Keratinocyte (primary cell): ENCODE measurements around the gene PPIP5K2. TPM values are rescaled to one million over a fixed set of nuclear protein-coding genes. Genes with fewer than 3 reads are reported as not detected.

Source experiments
- DNase-seq: peaks from one replicate; pipeline ENCODE4 v3.0.0-alpha.2; 2011; ENCODE audit warnings: low read depth, missing footprints, low spot score
- FAIRE-seq: peaks from 2 replicates; lab custom pipeline; 2011; peaks lifted over from hg19 to GRCh38; lab: Jason Lieb, UNC
- H2AFZ ChIP-seq: 2 replicates; pipeline ENCODE4 v1.6.0; 2012; ENCODE audit warnings: low read length, control low read depth, inconsistent platforms; ENCODE audit not compliant: control insufficient read depth
- H3K27ac ChIP-seq: 2 replicates; pipeline ENCODE4 v1.5.1; 2011; ENCODE audit warnings: low read length; ENCODE audit not compliant: control insufficient read depth, insufficient read depth
- H3K27me3 ChIP-seq: 3 replicates; pipeline ENCODE4 v1.6.0; 2011; ENCODE audit warnings: low read length; ENCODE audit not compliant: control insufficient read depth, insufficient read depth; ENCODE audit errors: extremely low read depth
- H3K36me3 ChIP-seq, 2 experiments: 2 replicates in 1 of 2; 3 replicates in 1 of 2; pipeline ENCODE4 v1.5.1; 2011; ENCODE audit warnings: low read length in 2 of 2, mild to moderate bottlenecking in 1 of 2; ENCODE audit not compliant: control insufficient read depth in 2 of 2, insufficient read depth in 2 of 2; ENCODE audit errors: extremely low read depth in 1 of 2
- H3K4me1 ChIP-seq: 3 replicates; pipeline ENCODE4 v1.5.1; 2011; ENCODE audit warnings: low read length; ENCODE audit not compliant: control insufficient read depth, insufficient read depth; ENCODE audit errors: extremely low read depth
- H3K4me2 ChIP-seq: 3 replicates; pipeline ENCODE4 v1.6.0; 2011; ENCODE audit warnings: low read depth, low read length; ENCODE audit not compliant: control insufficient read depth, insufficient read depth; ENCODE audit errors: extremely low read depth
- H3K4me3 ChIP-seq, 3 experiments: fragments of 200-600 bp in 1 of 3; sonication (generic) in 1 of 3; 2 replicates in 2 of 3; 3 replicates in 1 of 3; pipeline ENCODE4 v1.5.1; 2011 to 2016; ENCODE audit warnings: low read length in 3 of 3, mild to moderate bottlenecking in 3 of 3, control low read depth in 2 of 3, inconsistent platforms in 1 of 3, low read depth in 1 of 3, mixed read lengths in 1 of 3, mixed run types in 1 of 3, moderate library complexity in 1 of 3; ENCODE audit not compliant: control insufficient read depth in 2 of 3, insufficient read depth in 2 of 3; ENCODE audit errors: extremely low read depth in 1 of 3
- H3K79me2 ChIP-seq: 2 replicates; pipeline ENCODE4 v1.6.0; 2012; ENCODE audit warnings: low read length; ENCODE audit not compliant: control insufficient read depth, insufficient read depth
- H3K9ac ChIP-seq: 3 replicates; pipeline ENCODE4 v1.6.0; 2011; ENCODE audit warnings: low read length; ENCODE audit not compliant: control insufficient read depth, insufficient read depth; ENCODE audit errors: extremely low read depth
- H3K9me1 ChIP-seq: 3 replicates; pipeline ENCODE4 v1.6.0; 2011; ENCODE audit warnings: low read length; ENCODE audit not compliant: control insufficient read depth, insufficient read depth; ENCODE audit errors: extremely low read depth
- H3K9me3 ChIP-seq: 2 replicates; pipeline ENCODE4 v1.5.1; 2012; ENCODE audit warnings: low read depth, low read length; ENCODE audit not compliant: control insufficient read depth
- H4K20me1 ChIP-seq: 3 replicates; pipeline ENCODE4 v1.6.0; 2011; ENCODE audit warnings: low read length; ENCODE audit not compliant: control insufficient read depth, insufficient read depth; ENCODE audit errors: extremely low read depth
- EZH2 ChIP-seq: IDR thresholded peaks from one replicate; pipeline ENCODE4 v1.6.1; 2012; ENCODE audit warnings: inconsistent platforms, mild to moderate bottlenecking, low read length, moderate library complexity
- dilution Hi-C: fragments of 300-500 bp; cut with MboI; formaldehyde crosslinking; loops from one replicate; pipeline ENCODE4 v1.7.0; 2020; ENCODE audit warnings: low sequenced_read_pairs; ENCODE audit not compliant: extremely low pct_ligation_motif_present
- polyA plus RNA-seq, 5 experiments: library from polyadenylated mRNA; depleted of rRNA in 3 of 5; stranded (reverse) in 3 of 5; stranded (forward) in 1 of 5; unstranded in 1 of 5; fragments of >200 nt; gene quantifications; 1 replicate in 1 of 5; 2 replicates in 3 of 5; 3 replicates in 1 of 5; pipeline versions ENCODE4 v1.2.1 to v1.2.3, GENCODE V29; 2011 to 2012; ENCODE audit warnings: missing spikeins in 2 of 5, low read depth in 1 of 5, low replicate concordance in 1 of 5
- TF ChIP-seq, protein P1 (sequence below), 3 experiments: IDR thresholded peaks in 1 of 3; conservative IDR thresholded peaks in 1 of 3; optimal IDR thresholded peaks in 1 of 3; 2 replicates in 2 of 3; 3 replicates in 1 of 3; pipeline versions ENCODE3 to v1.5.1; 2011; ENCODE audit warnings: low read length in 3 of 3, mild to moderate bottlenecking in 3 of 3, moderate library complexity in 2 of 3, control low read depth in 1 of 3, inconsistent platforms in 1 of 3; ENCODE audit not compliant: insufficient read depth in 2 of 3; ENCODE audit errors: extremely low read depth in 1 of 3

Gene PPIP5K2
- polyA plus RNA-seq, 1 donor (not counting 4 experiments of a cell fraction or from before 2014, with no cell fraction given): 27.8 TPM

DNA sequence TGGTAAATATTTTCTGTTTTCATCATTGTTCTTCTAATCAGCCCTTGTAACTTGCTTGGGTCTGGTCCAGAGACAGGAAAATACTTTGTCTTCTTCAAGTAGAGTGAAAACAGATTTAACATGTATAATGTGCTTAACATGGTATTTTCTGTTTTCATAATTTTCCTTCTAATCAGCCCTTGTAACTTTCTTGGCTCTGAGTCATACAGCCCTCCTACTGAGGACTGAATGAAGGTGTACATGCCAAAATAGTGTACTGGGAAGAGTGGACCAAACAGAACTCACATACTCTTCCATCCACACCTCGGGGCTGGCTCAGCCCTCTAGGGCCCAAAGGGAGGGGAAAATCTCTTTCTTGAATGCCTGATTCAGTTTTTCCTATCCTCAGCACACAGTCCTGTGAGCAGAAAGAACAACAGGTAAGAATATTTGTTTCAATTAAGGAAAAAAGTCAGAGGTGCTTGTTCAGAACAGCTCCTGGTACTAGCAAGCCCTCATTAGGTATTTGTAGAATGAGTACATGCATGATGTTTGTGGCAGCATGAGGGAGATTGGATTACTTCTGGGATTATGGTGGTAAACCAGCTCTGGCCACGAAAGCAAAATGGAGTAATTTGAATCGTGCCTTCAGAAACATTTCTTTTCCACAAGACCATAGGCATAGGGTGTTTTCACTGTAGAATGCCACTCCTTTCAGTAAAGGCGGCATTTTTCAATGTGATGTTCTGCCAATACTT is 114.3 kb downstream of the PPIP5K2 start:
- H2AFZ ChIP-seq: no peak overlapping the region
- dilution Hi-C loops: no loop called here
- H3K9ac ChIP-seq: no peak overlapping the region
- H4K20me1 ChIP-seq: no peaks in the 10 kb centered on the region
- H3K9me1 ChIP-seq: no peaks in the 10 kb centered on the region
- DNase-seq: no peak
- H3K9me3 ChIP-seq: no peaks in the 10 kb centered on the region
- no peaks in the 10 kb centered on the region for H3K79me2 ChIP-seq
- TF ChIP-seq EZH2: no peak
- TF ChIP-seq, protein P1, sequence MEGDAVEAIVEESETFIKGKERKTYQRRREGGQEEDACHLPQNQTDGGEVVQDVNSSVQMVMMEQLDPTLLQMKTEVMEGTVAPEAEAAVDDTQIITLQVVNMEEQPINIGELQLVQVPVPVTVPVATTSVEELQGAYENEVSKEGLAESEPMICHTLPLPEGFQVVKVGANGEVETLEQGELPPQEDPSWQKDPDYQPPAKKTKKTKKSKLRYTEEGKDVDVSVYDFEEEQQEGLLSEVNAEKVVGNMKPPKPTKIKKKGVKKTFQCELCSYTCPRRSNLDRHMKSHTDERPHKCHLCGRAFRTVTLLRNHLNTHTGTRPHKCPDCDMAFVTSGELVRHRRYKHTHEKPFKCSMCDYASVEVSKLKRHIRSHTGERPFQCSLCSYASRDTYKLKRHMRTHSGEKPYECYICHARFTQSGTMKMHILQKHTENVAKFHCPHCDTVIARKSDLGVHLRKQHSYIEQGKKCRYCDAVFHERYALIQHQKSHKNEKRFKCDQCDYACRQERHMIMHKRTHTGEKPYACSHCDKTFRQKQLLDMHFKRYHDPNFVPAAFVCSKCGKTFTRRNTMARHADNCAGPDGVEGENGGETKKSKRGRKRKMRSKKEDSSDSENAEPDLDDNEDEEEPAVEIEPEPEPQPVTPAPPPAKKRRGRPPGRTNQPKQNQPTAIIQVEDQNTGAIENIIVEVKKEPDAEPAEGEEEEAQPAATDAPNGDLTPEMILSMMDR (optimal IDR thresholded peaks at IDR 0.05 in 1 of 3, IDR thresholded peaks at IDR 0.05 in 1 of 3, conservative IDR thresholded peaks at IDR 0.05 in 1 of 3; ENCODE audit: extremely low read depth in 1 of 3, insufficient read depth in 2 of 3, low read length in 3 of 3): no peak
- no peak for FAIRE-seq
- no peak overlapping the region for H3K27ac ChIP-seq
- no peaks in the 10 kb centered on the region for H3K36me3 ChIP-seq
- H3K4me3 ChIP-seq: no peak overlapping the region
- no peak overlapping the region for H3K4me2 ChIP-seq
- no peaks in the 10 kb centered on the region for H3K4me1 ChIP-seq
- no peaks in the 10 kb centered on the region for H3K27me3 ChIP-seq

DNA sequence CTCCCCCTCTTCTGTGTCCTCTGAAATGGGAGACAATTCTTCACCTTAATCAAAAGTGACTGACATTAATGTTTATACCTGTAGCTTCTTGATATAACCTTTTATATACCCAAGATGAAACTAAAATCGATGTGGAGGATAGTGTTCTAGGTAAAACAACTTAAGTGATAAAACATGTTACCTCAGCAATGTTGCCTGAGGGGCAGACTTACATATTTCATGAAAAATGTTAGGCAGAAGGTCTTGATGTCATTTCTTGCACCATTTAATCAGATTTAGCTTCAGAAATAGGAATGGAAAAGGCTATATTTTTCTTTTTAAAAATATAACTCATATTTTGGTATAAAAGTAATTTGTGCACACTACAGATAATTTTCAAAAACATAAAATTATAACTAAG is 115.8 kb downstream of the PPIP5K2 start:
- Histone ChIP-seq H4K20me1 (no peaks in the 10 kb centered on the region), H3K79me2 (no peaks in the 10 kb centered on the region), H3K27ac (no peak overlapping the region), H3K27me3 (no peaks in the 10 kb centered on the region), H3K9me1 (no peaks in the 10 kb centered on the region), H3K4me1 (no peaks in the 10 kb centered on the region), H3K4me2 (no peak overlapping the region), H3K9me3 (no peaks in the 10 kb centered on the region), H3K4me3 (no peak overlapping the region), H2AFZ (no peak overlapping the region), H3K36me3 (no peaks in the 10 kb centered on the region), H3K9ac (no peak overlapping the region)
- DNase-seq (no peak), FAIRE-seq (no peak)
- dilution Hi-C loops: no loop called here
- TF ChIP-seq, protein P1 (optimal IDR thresholded peaks at IDR 0.05 in 1 of 3, IDR thresholded peaks at IDR 0.05 in 1 of 3, conservative IDR thresholded peaks at IDR 0.05 in 1 of 3; ENCODE audit: extremely low read depth in 1 of 3, insufficient read depth in 2 of 3, low read length in 3 of 3): no peak
- TF ChIP-seq EZH2: no peak
